ENCODE measurements around the gene NHS. TPM values are rescaled to one million over a fixed set of nuclear protein-coding genes. Genes with fewer than 3 reads are reported as not detected.

Gene NHS
- total and polyA plus RNA-seq, 11 donors: 0.22 to 3.4 (median 1.1) TPM

DNA sequence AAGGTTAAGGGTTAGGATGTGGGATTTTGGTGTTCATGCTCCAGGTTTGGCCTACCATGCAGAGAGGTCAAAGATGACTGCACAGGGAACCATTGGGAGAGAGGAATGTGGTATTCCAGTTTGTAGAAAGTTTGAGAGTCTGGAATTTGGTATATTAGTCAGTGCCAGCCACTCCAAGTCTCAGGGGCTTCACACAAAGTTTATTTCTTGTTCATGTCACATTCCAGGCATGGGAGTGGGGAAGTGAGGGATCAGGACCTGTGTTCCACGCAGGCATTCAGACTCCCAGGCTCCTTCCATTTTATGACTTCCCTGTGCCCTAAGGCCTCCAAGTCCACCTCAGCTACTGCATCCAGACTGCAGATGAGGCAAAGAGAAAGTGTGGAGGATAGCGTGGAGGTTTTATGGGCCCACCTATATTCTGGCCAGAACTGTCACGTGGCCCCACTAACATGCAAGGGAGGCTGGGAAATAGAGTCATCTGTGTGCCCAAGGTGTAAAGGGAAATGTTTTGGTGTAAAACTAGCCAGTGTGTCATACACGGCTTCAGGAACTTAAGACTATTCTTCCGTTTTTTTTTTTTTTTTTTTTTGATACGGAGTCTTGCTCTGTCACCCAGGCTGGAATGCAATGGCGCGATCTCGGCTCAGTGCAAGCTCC lies 221.7 kb downstream of the NHS start:
- peaks cover 0 to 4% (median 0%) of the 10 kb centered on the region in 9 donors for H3K27me3 ChIP-seq
- WGBS, 4 donors: 72 to 81% (median 79%) methylated on average over 9 of the region's 9 CpGs
- peak overlapping the region in 1 of 12 donors; percentile 72 for H3K27ac ChIP-seq
- intact Hi-C loops (cut with DNase I): loop anchor here in 7 of 10 donors (5.0 to 10.0 kb wide), 5 partner anchors 96 to 352 kb away; partner anchors contain the start of gene NHS (in 5 of the 7)
- DNase-seq (no peak), ATAC-seq (no peak)
- no peak overlapping the region for H3K4me3 ChIP-seq
- no peaks in the 10 kb centered on the region for H3K9me3 ChIP-seq
- no peaks in the 10 kb centered on the region for H3K36me3 ChIP-seq
- TF ChIP-seq CTCF (IDR thresholded peaks at IDR 0.05) (no peak), POLR2A (IDR thresholded peaks at IDR 0.05) (no peak)
- peaks cover 0 to 28% (median 9%) of the 10 kb centered on the region in 12 donors for H3K4me1 ChIP-seq

GRCh38 chrX:17597327-17597726 lies 222.3 kb downstream of the NHS start:
- DNase-seq (no peak), ATAC-seq (no peak)
- WGBS, 4 donors: 42 to 69% (median 68%) methylated on average over 7 of the region's 7 CpGs
- Histone ChIP-seq H3K9me3 (no peaks in the 10 kb centered on the region), H3K27ac (peak overlapping the region in 10 of 12 donors; percentile 9 to 72 (median 48)), H3K4me3 (no peak overlapping the region), H3K4me1 (peaks cover 0 to 27% (median 7%) of the 10 kb centered on the region in 12 donors), H3K27me3 (peaks cover 0 to 4% (median 0%) of the 10 kb centered on the region in 9 donors), H3K36me3 (no peaks in the 10 kb centered on the region)
- intact Hi-C loops (cut with DNase I): loop anchor here in 7 of 10 donors (5.0 to 10.0 kb wide), 5 partner anchors 95 to 353 kb away; partner anchors contain the start of gene NHS (in 5 of the 7)
- TF ChIP-seq POLR2A (IDR thresholded peaks at IDR 0.05): no peak
- no peak for TF ChIP-seq CTCF (IDR thresholded peaks at IDR 0.05)

DNA sequence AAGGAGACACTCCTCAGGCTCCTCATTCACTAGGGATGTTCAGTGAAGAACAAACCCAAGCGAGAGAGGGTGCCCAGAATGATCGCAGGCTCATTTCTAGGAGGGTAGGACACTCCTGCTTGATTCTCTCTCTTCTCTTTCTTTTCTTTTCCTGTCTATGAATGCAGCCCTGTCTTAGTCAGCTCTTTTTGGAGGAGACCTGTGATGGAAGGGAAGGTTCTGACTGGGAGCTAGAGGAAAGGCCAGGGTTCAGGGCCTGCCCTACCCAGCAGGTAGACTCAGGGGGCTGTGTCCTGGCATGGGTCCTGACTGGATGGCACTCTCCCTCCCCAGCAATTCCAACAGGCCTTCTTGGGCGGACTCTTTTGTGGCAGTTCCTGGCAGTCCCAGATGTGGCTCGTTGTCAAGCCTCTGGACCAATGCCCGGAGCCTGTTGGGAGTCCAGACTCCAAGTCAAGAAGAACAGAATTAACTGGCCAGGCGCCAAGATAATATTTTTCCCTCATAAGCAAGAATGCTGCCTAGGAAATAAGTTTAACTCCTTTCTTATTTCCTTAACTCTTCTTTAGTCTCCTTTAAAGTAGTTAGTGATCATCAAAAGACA lies 222.9 kb downstream of the NHS start:
- WGBS, 4 donors: 16 to 37% (median 33%) methylated on average over 6 of the region's 6 CpGs

More for the DNA sequence above, 222.9 kb downstream of the NHS start:
- Histone ChIP-seq H3K4me3 (no peak overlapping the region), H3K27me3 (peaks cover 0 to 4% (median 0%) of the 10 kb centered on the region in 9 donors), H3K27ac (peak overlapping the region in 10 of 12 donors; percentile 9 to 72 (median 48)), H3K4me1 (peaks cover 0 to 22% (median 7%) of the 10 kb centered on the region in 12 donors), H3K36me3 (no peaks in the 10 kb centered on the region), H3K9me3 (no peaks in the 10 kb centered on the region)
- intact Hi-C loops (cut with DNase I): loop anchor here in 7 of 10 donors (5.0 to 10.0 kb wide), 5 partner anchors 94 to 353 kb away; partner anchors contain the start of gene NHS (in 5 of the 7)
- DNase-seq (peak; percentile 74 to 88 (median 83)), ATAC-seq (peak in 3 of 4 donors; percentile 72 to 78 (median 74))
- TF ChIP-seq CTCF (IDR thresholded peaks at IDR 0.05) (no peak), POLR2A (IDR thresholded peaks at IDR 0.05) (no peak)
